OCI-LY3 (cell line): Measurements from ENCODE around the gene CPM.

Experiments
- EZH2phosphoT487 ChIP-seq: fragments of 200-600 bp; shearing (Covaris generic); IDR thresholded peaks from 2 replicates; pipeline ENCODE4 v1.6.1; 2018; ENCODE audit warnings: antibody characterized with exemption, mixed run types, low read depth
- TF ChIP-seq, protein P1 (sequence below): fragments of 200-600, 300-600 bp; sonication (generic); IDR thresholded peaks from 2 replicates; pipeline ENCODE4 v1.5.1; 2014; ENCODE audit warnings: antibody characterized with exemption, low read length, low read depth

- TF ChIP-seq, protein P1, sequence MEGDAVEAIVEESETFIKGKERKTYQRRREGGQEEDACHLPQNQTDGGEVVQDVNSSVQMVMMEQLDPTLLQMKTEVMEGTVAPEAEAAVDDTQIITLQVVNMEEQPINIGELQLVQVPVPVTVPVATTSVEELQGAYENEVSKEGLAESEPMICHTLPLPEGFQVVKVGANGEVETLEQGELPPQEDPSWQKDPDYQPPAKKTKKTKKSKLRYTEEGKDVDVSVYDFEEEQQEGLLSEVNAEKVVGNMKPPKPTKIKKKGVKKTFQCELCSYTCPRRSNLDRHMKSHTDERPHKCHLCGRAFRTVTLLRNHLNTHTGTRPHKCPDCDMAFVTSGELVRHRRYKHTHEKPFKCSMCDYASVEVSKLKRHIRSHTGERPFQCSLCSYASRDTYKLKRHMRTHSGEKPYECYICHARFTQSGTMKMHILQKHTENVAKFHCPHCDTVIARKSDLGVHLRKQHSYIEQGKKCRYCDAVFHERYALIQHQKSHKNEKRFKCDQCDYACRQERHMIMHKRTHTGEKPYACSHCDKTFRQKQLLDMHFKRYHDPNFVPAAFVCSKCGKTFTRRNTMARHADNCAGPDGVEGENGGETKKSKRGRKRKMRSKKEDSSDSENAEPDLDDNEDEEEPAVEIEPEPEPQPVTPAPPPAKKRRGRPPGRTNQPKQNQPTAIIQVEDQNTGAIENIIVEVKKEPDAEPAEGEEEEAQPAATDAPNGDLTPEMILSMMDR: no peak
- no peak for TF ChIP-seq EZH2phosphoT487
Observed at GRCh38 chr12:68905733-68906132, 27.2 kb downstream of the CPM start.
